GM18907 (cell line): ENCODE measurements around the gene KCNN4.
A peak's percentile ranks its signal among the peaks of the same experiment; 100 is the strongest.

Experiments used
- ATAC-seq: cut with Tn5 transposase; IDR thresholded peaks from one replicate; pipeline ENCODE4 v1.9.1; 2021; ENCODE audit warnings: mild to moderate bottlenecking, moderate library complexity; ENCODE audit not compliant: unreplicated experiment

The KCNN4 gene

DNA sequence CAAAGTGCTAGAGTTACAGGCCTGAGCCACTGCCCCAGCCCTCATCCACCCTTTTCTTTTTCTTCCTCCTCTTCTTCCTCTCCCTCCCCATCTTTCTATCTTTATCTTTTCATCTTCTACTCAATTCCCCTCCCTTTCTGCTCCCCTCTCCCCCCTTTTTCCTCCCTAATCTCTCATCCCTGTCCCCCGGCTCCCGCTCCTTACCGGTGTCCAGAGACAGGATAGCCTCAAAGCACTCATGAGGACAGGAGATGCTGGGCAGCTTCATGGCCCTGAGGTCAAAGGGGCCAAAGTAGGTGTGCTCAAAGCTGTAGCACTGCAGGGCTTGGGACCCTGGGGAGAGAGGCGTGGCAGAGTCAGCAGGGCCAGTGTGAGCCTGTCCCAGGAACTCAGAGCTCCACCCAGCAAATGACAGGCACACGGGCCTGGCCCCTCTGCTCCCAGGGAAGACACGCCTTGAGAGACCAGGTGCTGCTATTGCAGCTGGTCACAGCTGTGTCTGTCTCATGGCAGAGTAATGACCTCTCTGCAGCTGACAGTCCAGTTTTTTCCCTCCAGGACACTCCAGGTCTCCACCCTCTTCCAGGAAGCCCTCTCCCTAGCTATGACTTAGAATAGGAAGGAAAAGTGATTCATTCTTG is 18.8 kb upstream of the KCNN4 start:
- ATAC-seq: no peak

DNA sequence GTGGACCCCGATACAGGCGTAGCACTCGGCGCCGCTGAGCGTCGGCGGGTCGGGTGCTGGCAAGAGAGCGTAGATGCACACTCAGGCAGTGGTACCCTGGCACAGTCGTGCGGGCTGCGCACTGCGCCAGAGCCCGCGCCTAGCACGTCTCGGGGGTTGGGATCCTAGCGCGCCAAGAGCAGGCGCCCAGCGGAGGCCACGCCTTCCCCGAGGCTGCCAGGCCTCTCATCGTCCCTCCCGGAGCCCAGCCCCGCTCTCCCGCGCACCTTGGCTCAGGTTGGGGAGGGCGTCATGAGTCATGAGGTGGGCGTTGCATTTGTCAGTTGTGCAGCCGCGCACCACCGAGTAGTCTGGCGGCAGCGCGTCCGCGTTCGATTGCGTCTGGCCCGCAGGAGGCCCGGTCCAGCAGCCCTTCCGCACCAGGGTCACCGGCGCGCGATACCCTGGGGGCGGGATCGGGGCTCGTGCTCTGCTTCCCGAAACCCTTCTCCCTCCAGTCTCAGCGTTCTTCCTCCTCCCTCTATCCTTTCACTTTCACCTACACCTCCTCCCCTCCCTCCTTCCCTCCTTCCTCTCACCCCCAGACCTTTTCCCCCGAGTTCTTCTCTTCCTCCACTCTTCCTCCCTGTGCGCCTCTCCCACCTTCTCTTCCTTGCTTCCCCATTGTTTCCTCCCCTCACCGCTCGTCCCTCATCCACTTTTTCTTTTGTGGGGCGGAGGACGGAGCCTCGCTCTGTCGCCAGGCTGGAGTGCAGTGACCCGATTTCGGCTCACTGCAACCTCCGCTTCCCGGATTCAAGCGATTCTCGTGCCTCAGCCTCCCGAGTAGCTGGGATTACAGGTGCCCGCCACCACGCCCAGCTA is 18.0 kb upstream of the KCNN4 start:
- no peak for ATAC-seq

DNA sequence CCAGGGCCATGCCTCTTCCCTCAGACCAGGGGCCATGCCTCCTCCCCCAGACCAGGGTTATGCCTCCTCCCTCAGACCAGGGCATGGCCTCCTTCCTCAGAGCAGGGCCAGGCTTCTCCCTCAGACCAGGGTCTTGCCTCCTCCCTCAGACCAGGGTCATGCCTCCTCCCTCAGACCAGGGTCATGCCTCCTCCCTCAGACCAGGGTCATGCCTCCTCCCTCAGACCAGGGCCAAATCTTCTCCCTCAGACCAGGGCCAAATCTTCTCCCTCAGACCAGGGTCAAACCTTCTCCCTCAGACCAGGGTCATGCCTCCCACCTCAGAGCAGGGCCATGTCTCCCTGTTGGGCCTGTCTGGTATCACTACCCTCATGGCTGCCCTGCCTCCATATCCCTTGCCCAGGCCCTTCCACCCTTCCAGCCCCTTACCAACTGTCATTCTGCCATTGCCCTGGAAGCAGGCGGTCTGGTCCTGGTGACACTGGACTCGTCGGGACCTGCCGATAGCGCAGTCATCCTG is 17.3 kb upstream of the KCNN4 start:
- ATAC-seq: no peak

DNA sequence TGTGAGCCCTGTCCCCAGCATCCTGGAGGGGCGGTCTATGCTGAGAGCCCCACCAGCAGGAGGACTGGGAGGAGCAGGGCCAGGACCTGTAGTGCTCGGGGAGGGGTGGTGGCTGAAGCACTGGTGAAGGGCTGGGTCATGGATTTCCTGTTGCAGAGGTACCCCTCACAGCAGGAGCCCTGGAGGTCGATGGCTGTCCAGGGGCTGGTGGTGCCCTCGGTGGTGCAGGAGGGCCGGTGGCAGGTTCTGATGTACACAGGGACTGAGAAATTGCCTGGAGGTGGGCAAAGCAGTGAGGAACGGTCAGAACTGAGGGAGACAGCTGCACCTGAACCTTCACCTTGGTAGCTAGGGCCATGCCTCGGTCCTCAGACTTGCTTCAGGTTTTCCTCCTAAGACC is 16.8 kb upstream of the KCNN4 start:
- no peak for ATAC-seq

DNA sequence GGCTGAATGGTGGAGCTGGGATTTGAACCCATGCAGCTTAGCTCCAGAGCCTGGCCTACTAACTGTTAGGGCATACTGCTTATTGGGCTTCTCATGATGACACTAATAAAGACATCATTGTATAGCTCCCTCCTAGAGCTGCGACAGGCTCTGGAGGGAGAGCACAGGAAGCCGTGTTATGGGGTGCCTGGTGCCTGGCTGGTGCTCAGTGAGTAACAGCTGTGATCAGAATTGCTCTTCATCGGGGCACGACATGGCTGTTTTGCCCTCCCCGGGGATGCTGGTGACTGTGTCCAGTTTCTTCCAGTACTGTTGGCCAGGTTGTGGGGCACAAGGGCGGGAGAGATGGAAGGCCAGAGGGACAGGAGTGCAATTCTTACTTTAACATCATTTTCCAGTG is 16.3 kb upstream of the KCNN4 start:
- ATAC-seq: no peak

DNA sequence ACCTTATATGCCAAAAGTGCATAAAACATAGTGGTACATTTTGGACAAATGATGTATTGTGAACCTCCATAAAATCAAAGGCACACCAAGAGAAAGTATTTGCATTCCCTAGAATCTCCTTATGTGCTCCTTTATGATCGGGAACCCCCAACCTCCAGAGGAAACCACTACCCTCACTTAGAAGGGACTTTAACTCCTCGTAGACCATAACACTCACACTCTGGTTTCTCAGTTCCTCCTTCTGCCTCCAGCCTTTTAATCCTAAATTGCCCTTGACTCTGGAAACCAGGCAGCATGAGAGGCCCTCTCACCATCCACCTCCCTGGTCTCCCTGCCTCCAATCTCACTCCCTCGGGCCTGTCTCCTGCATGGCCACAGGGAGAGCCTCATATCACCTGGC is 9.8 kb upstream of the KCNN4 start:
- no peak for ATAC-seq

DNA sequence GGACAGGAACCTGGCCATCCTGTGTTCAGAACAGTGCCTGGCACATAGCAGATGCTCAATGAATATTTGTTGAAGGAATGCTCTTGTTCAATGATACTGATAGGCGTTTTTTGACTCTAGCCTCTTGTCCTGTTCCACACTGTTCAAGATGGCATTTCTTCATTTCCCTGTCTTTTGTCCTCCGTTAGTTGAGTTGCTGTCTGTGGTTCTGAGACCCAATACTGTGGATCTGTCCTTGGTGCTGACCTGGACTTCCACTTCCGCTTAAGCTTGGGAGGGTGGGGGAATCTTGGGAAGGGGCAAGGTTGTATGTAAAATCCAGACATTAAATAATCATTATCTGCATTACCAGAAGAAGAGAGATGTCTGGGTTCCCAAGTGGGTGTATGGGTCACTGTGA is 8.3 kb upstream of the KCNN4 start:
- ATAC-seq: no peak

DNA sequence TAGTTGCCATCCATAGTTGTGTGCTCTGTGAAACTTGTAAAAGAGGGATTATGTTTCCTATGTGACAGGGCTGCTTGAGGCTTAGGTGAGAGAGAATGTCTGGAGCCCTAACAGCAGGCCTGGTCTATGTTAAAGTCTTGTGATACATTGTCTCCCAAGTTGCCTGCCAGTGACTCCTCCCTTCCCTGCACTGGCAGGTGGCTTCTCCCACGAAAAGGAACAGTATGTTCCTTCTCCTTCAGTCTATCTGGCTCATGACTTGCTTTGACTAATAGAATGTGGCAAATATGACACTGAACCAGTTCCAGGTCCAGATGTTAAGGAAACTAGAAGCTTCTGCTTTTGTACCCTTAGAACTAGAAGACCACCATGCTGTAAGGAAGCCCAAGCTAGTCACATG is 5.9 kb upstream of the KCNN4 start:
- ATAC-seq: no peak

DNA sequence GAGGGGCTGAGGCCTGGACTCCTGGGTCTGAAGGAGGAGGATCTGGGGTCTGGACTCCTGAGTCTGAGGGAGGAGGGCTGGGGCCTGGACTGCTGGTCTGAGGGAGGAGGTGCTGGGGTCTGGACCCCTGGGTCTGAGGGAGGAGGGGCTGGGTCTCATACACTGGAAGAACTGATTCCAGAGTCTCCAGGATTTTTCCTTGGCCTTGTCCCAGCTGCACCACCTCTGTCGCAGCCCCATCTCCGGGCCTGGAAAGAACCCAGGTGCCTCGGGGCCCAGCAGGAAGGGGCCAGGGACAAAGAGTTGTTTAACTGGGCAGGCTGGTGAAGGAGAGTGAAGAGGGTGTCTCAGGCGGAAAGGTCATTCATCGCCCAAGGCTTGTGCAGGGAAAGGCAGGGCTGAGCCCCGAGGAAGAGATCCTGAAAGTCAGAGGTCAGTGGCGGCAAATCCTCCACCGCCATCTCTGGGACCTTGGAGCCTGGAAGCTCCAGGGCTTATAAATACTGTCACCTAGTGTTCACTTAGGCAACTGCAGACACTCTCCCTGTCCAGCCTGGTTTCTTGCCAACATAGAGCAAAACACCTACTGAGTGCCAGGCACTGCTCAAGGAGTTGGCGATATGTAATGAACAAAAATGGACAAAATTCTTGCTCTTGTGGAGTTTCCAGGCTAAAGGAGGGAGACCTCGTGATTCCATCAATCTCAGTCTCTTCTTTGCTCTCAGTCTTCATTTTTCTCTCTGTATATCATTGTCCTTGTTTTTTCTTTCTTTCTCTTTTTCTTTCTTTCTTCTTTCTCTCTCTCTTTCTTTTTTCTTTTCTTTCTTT is 4.4 kb upstream of the KCNN4 start:
- ATAC-seq: peak; percentile 44

DNA sequence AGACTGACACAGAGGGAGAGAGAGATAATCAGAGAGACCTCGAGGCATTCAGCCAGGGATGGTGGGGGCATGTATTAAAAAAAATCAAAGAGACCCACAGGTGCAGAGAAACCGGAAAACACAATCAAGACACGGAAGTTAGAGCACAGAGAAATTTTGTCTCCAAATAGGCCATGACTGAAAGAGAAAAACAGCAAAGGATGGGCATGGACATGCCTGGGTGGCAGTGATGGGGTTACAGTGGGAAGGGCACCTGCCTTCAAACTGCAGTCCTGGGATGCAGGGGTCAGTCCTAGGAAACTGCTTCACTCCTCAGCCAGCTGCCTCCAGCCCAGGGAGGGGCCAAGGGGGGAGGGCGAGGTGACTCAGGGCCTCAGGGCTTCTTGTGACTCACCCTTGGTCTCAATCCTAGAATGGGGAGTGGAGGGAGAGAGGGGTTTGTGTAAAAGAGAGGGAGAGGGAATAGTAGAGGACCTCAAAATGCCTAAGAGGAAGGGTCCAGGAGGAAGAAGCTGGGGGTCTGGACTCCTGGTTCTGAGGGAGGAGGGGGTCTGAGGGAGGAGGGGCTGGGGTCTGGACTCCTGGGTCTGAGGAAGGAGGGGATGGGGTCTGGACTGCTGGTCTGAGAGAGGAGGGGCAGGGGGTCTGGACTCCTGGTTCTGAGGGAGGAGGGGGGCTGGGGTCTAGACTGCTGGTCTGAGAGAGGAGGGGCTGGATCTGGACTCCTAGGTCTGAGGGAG is 3.6 kb upstream of the KCNN4 start:
- no peak for ATAC-seq

DNA sequence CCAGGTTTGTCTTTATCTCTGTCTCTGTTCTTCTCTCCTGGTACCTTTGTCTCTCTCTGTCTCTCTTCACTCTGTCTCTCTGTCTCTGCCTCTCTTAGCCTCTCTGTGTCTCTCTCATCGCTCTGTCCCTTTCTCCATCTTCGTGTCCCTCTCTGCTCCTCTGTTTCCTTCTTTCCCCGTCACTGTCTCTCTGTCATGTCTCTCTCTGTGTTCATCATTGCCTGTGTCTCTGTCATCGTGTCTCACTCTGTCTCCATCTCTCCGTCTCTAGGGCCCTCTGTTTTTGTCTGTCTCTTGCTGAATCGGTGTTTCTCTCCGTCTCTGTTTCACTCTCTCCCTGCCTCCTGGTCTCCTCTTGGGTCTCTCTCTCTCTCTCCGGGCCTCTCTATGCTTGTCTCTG is 2.9 kb upstream of the KCNN4 start:
- no peak for ATAC-seq

DNA sequence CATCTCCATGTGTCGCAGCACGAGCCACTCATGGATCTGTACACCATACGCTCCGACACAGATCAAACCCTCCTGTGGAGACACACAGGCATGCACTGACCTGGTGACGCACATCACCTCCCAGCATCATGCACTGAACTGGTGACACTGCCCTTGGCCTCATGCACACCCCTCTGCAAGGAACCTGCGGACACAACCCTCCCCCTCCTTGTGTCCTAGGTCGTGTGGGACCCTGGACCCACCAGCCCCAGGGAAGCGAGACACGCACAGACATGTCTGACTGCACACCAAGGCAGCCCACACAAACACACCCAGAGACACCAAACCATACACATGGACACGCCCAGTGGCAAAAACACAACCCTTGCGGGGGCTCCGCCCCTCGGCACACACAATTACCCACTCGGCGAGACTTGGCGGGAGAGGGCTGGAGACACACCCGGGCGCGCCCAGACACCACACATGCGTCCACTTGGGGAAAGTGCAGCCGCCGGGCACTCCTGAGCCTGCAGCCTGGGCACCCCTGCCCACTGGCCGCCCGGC is 2.0 kb upstream of the KCNN4 start:
- ATAC-seq: no peak

DNA sequence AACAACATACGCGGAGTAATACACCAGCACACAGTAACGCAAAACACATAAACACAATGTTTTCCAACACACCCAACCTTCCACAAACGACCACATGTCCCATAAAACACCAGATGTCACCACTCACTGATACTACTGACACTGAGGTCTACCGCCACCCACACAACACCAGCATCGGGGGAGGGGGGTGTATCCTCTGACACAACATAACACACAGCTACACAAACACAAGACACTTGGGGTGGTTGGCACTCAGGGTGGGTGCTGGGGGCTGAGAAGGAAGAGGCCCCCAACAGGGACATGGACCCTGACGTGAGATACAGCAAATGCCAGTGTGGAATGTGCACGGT is 1.5 kb upstream of the KCNN4 start:
- no peak for ATAC-seq

DNA sequence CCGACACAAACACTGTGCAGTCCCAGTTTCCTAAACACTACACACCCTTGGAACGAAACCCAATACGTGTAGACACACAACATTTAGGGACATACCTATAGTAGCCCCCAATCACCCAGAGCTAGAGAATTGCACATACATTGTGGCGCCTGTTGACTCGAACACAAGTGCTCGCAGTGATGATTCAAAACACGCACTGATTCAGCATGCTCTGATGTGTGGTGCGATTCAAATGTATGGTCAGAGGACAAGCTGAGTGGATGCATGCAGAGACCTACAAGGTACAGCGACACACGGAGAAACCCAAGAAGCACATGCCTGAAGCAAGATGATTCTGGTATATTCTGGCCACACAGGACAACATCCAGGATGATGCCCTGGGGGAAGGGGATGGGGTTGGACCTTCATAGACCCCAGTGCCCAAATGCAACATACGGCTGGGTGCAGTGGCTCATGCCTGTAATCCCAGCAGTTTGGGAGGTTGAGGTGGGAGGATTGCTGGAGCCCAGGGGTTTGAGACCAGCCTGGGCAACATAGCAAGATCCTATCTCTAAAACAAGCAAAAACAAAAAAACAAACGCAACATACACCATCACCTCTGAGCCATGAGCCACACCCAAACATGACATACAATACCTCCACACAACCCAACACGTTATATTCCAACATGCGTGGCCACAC is 997 bp upstream of the KCNN4 start:
- no peak for ATAC-seq

DNA sequence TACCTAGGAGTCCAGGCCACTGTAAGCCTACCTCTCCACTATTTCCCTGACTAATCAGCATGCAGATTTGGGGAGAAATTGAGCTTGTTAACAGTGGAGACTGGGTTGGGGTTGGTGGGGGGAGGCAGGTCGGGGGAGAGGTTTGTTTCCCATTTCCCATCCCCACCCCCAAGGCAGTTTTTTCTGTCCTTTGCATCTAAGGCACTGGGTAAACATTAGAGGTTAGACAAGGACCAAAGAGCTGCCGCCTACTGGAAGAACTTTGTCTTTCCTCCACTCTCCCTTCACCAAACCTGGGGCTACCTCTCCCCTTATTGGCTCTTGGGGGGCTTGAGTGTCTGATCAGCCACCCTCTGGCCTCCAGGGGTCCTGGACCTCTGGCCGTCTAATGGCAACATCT is 953 bp downstream of the KCNN4 start:
- ATAC-seq: no peak

DNA sequence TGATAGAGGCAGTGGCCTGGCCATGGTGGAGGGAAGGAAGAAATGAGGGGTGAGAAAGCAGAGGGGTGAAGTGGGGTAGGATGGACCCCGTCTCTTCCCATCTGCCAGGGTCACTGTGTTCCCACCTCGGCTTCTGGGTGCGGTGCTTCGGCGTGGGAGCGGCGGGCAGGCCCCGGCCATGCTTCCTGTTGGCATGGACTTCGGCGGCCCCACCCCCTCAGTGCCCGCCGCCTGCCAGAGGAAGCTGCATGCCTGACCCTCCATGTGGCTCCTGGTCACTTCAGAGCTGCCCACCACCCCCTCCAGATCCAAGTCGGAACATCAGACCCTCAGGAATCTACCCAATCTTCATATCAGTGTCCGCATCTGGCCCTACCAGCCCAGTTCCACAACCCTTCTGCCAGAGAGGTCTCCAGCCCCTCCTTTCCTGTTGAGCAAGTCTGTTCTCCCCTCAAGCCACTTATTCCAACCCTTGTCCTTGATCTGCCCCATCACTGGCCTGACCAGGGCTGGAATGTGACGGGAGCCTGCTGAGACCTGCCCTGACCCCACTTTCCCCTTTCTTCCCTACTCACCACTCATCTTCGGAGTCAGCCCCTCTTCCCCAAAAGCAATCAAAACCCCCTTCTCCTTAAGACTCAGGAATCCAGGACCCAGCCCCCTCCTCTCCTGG is 1.5 kb downstream of the KCNN4 start:
- no peak for ATAC-seq

DNA sequence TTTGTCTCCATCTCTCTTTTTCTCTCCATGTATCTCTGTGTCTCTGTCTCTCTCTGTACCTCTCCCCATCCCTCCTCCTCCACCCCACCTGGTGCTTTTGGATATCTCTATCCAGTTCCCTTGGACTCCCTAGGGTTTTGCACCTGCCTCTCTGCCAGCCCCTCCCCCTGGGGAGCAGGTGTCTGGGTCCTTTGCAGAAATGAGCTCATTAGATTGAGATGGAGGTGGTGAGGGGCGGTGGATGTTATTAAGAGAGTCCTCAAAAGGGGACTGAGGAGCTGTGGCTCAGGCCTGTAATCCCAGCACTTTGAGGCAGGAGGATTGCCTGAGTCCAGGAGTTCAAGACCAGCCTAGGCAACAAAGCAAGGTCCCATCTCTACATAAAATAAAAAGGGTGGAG is 2.1 kb downstream of the KCNN4 start:
- ATAC-seq: no peak

DNA sequence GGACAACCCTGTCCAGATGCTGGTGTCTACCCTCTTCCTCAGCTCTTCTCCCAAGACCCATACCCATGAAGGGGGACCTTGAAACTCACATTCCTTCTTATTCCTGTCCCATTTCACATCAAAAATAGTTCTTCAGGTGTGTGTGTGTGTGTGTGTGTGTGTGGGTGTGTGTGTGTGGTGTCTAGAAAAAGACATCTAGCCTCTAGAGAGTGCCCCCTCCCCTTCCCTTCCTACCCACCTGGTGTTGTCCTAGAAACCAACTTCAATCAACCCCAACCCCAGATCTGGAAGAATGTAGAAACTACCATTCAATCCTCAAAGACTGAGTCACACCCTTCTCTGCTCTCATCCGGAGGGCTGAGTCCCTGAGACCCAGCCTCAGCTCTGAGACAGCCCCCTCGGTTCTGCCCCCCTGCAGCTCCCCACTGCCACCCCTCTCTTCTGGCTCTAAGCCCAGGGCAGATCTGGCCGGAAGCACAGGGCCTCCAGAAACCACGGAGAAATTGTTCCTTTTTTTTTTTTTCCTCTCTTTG is 3.5 kb downstream of the KCNN4 start:
- no peak for ATAC-seq

DNA sequence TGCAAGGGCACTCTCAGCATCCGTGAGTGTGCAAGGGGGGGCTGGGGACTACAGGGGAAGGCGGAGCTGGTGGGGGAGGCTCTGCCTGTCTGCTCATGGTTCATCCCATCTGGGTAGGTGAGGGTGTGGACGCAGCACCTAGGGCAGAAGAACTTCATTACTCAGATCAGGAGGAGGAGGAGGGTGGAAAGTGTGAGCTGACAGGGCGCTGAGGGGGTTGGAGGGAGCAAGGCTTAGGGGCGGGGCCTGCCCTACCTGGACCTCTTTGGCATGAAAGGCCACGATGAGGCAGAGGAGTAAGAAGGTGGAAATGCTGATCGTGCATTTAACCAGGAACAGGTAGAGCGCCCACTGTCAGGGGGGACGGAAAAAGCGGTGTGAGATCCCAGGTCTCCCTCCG is 4.5 kb downstream of the KCNN4 start:
- ATAC-seq: no peak
